ENCODE data around the gene OTUB1. TPM values are rescaled to one million over a fixed set of nuclear protein-coding genes. Genes with fewer than 3 reads are reported as not detected.
"Not testable (repeated sequence)": the region's sequence is repeated elsewhere in the genome, so short reads cannot be mapped to it uniquely, and the experiment has no call there.

OTUB1 gene
- total RNA-seq, 1 experiment from 2014 or later: 123 TPM

DNA sequence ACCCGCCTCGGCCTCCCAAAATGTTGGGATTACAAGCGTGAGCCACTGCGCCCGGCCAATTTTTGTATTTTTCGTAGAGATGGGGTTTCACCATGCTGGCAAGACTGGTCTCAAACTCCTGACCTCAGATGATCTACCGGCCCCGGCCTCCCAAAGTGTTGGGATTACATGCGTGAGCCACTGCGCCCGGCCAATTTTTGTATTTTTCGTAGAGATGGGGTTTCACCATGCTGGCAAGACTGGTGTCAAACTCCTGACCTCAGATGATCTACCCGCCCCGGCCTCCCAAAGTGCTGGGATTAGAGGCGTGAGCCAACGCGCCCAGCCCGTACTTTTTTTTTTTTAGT is 12.4 kb upstream of the OTUB1 start:
- in situ Hi-C loops (cut with HindIII; ENCODE audit: low sequenced_read_pairs); DNase-seq (ENCODE audit: low spot score): not testable (repeated sequence)

DNA sequence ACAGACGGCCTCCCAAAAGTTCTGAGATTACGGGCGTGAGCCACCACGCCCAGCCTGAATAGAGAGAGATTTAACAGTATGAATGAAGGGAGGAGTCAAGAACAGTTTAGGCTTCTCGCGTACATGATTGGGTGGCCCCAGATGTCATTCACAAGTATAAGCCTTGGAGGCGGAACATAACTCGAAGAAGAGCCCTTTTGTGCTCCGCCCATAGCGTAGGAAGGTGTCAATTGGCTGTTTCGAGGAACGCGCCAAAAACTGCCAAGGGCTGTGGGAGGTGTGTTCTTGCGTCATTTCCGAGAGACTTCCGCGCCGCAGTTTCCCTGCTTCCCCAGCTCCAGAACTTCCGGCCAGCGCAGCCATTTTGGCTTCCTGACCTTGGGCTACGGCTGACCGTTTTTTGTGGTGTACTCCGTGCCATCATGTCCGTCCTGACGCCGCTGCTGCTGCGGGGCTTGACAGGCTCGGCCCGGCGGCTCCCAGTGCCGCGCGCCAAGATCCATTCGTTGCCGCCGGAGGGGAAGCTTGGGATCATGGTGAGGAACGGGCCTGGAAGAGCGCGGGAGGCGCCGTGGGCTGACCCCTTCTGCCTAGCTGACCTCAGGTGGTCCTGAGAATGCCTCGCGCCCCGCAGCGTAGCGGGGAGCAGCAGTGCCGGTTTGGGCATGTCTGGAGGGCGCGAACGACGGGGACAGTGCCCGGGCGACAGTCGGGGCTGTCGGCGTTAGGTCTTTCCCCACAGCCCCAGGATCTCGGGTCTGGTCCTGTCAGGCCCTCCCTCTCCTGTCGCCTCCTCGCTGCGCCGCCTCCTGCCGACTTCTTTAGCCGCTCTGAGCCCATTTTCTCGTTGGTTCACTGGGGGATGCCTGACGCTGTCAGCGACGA is 11.7 kb upstream of the OTUB1 start, which contains the start of gene COX8A:
Gene COX8A, plus strand, starts transcription at position 362 of the 885 bp plus-strand sequence. Its CDS starts 61 bp downstream, at position 423.
- peak; percentile 100 for DNase-seq (ENCODE audit: low spot score)
- in situ Hi-C loops (cut with HindIII; ENCODE audit: low sequenced_read_pairs): no loop called here

DNA sequence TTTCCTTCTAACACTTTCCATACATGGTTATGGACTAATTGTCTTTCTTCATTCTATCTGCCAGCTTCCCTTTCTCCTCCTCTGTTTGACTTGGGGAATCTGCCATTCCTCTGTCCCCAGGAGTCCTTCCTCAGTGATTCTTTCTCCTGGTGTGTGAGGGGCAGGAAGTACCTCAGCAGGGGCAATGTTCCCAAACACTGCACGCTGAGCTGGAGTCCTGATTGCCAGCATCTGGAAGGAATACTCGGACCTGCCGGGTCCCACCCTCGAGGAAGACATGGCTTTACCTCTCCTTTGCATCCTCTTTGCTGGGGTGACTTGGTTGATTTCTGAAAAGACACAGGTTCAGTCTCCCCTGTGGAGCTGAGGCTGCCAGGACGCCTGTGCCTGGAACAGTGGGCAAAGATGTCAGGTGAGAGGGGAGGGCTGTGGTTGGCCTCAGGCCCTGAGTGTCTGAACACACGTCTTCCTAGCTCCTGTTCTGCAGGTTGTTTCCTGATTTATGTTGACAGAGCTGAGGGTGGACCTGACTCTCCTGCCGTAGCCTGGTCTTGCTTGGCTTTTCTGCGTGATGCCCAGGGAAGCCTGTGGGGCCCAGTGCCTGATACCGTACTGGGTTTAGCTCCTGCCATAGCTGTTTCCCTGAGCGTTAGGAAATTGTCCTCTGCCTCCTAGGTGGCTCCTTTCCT is 7.5 kb upstream of the OTUB1 start:
- DNase-seq (ENCODE audit: low spot score): no peak
- in situ Hi-C loops (cut with HindIII; ENCODE audit: low sequenced_read_pairs): no loop called here

DNA sequence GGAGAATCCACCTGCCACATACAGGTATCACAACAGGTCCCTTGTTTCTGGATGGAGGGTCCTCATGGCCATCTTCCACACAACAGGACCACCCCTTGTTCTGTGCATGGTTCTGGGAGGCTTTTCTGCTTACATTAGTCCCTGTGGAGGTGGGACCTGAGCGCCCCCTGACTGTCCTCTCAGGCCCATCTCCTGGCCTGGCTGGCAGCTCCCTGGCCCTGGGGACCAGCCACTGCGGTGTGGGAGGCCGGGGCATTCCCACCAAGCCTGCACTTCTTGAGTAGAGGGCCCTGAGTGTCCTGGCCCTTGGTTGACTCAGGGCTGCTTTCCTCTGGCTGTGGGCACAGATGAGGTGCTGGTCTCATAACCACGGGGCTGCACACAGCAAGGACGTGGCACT is 6.8 kb upstream of the OTUB1 start:
- in situ Hi-C loops (cut with HindIII; ENCODE audit: low sequenced_read_pairs): no loop called here

DNA sequence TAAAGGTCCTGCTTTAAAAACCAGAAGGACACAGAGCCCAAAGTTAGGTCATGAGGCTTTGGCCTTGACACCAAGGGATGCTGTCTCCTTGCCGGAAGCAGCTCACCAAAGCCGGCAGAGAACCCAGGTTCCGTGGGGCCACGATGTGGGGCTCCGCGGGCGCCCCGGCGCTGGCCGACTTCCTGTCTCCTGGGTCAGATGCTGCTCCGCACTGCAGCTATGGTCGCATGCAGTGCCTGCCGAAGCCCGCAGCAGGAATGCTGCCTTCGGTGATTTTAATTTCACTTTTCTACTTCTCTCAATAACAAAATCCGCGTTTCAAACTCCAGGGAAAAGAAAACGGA is 454 bp upstream of the OTUB1 start:
- no peak for DNase-seq (ENCODE audit: low spot score)
- in situ Hi-C loops (cut with HindIII; ENCODE audit: low sequenced_read_pairs): no loop called here

More for the DNA sequence above, 6.8 kb upstream of the OTUB1 start:
- no peak for DNase-seq (ENCODE audit: low spot score)

DNA sequence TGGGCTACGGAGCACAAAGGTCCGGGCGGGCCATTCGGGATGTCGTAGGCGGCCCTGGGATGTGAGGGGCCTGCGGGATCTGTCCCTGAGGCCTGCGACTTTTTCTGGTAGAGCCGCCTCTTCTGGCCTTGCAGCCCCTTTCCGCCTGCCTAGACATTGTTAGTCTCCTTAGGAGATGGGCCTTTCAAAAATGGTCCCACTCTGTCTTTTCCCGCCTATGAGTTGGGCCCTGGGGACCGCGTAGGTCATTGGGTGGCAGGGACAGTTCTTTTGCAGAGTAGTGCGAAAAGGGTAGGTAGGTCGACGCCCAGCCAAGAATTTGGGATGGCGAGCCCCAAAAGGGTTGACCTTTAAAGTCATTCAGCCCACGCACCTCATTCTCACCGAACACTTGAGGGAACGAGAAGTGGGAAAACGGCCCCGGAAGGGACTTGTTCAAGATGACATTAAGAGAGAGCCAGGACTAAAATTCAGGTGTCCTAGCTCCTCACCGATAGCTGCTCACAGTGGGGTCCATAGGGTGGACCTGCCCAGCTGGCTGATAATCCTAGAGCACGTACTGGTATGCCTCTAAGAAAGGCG is 785 bp downstream of the OTUB1 start:
- DNase-seq (ENCODE audit: low spot score): no peak
- in situ Hi-C loops (cut with HindIII; ENCODE audit: low sequenced_read_pairs): no loop called here

DNA sequence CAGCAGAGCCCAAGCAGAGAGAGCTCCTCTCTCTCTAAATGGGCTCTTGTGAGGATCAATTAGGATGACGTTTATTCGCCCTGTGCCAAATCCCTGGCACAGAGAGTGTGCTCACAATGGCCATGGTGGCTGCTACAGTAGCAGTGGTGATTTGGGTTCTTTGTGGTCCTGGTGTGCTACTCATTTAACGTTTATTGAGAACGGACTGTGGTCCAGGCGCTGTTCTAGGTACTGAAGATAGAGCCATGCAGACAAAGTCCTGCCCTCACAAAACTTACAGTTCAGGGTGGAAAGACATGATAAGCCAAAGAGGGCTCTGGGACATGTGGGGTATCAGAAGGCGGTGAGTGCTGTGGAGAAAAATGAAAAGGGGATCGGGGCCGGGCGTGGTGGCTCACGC is 5.3 kb downstream of the OTUB1 start:
- in situ Hi-C loops (cut with HindIII; ENCODE audit: low sequenced_read_pairs): no loop called here
- no peak for DNase-seq (ENCODE audit: low spot score)

DNA sequence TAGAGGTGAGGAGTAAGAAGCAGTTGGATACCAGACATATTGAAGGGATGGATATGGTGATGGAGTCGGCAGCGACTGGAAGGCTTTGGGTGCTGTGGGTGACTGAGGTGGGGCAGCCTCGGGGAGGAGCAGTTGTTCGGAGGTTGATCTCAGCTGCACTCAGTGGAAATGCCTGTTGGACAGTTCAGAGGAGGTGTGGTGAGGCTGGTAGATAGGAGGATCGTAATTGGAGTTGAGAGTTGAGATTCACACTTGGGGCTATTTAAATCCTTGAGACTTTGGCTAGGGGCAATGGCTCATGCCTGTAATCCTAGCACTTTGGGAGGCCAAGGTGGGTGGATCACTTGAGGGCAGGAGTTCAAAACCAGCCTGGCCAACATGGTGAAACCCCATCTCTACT is 6.9 kb downstream of the OTUB1 start:
- in situ Hi-C loops (cut with HindIII; ENCODE audit: low sequenced_read_pairs): no loop called here
- no peak for DNase-seq (ENCODE audit: low spot score)

DNA sequence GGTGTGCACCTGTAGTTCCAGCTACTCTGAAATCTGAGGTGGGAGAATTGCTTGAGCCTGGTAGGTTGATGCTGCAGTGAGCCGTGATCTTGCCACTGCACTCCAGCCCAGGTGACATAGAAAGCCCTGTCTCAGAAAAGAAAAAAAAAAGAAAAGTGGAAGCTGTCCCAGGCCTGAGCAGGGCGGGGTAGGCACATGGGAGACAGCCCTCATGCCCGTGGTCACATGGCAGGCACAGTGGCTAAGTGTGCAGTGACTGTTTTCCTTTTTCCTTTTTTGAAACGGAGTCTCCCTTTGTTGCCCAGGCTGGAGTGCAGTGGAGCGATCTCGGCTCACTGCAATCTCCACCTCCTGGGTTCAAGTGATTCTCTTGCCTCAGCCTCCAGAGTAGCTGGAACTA is 7.8 kb downstream of the OTUB1 start:
- in situ Hi-C loops (cut with HindIII; ENCODE audit: low sequenced_read_pairs): no loop called here
- DNase-seq (ENCODE audit: low spot score): no peak

DNA sequence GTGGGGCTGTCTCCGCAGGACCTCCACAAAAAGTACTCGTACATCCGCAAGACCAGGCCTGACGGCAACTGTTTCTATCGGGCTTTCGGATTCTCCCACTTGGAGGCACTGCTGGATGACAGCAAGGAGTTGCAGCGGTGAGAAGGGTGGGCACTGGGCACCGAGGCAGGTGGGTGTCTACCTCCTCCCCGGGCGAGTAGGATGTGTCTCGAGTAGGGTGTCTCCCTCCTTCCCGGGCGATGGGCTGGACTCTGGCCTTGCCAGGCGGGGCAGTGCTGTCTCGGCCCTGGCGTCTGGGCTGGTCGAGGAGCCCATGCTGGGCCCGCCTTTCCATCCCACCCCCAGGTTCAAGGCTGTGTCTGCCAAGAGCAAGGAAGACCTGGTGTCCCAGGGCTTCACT is 10.3 kb downstream of the OTUB1 start:
- in situ Hi-C loops (cut with HindIII; ENCODE audit: low sequenced_read_pairs): no loop called here

DNA sequence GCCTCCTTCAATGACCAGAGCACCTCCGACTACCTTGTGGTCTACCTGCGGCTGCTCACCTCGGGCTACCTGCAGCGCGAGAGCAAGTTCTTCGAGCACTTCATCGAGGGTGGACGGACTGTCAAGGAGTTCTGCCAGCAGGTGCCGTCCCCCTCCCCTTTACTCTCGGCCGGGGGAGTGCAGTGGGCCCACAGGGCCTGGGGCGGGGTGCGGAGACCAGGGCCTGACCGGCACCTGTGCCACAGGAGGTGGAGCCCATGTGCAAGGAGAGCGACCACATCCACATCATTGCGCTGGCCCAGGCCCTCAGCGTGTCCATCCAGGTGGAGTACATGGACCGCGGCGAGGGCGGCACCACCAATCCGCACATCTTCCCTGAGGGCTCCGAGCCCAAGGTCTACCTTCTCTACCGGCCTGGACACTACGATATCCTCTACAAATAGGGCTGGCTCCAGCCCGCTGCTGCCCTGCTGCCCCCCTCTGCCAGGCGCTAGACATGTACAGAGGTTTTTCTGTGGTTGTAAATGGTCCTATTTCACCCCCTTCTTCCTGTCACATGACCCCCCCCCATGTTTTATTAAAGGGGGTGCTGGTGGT is 11.0 kb downstream of the OTUB1 start:
- DNase-seq (ENCODE audit: low spot score): no peak
- in situ Hi-C loops (cut with HindIII; ENCODE audit: low sequenced_read_pairs): no loop called here

More for the DNA sequence above, 10.3 kb downstream of the OTUB1 start:
- no peak for DNase-seq (ENCODE audit: low spot score)

DNA sequence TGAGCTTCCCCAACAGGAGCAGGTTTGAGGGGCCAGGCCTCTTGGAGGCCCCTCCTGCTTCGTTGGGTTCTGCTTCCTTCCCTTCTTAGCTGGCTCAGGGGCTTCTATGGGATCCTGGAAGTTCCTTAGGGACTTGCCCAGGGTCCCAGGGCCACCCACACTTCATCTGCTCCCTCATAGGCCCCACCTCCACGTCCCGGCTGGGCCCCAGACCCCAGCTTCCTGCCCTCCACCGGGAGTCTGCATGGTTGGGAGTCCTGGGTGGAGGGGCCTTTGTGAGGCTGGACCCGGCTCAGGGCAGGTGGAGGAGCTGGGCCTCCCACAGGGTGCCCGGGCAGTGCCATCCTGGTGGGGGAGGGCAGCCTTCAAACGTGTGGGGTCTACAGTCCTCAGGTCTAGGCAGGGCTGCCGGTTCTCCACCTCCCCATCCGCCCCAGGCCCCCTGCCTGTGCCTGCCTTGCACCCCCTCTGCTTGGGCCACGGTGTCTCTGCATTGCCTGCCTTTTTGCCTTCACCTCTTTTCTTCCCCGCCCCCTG is 11.6 kb downstream of the OTUB1 start:
- DNase-seq (ENCODE audit: low spot score): no peak

DNA sequence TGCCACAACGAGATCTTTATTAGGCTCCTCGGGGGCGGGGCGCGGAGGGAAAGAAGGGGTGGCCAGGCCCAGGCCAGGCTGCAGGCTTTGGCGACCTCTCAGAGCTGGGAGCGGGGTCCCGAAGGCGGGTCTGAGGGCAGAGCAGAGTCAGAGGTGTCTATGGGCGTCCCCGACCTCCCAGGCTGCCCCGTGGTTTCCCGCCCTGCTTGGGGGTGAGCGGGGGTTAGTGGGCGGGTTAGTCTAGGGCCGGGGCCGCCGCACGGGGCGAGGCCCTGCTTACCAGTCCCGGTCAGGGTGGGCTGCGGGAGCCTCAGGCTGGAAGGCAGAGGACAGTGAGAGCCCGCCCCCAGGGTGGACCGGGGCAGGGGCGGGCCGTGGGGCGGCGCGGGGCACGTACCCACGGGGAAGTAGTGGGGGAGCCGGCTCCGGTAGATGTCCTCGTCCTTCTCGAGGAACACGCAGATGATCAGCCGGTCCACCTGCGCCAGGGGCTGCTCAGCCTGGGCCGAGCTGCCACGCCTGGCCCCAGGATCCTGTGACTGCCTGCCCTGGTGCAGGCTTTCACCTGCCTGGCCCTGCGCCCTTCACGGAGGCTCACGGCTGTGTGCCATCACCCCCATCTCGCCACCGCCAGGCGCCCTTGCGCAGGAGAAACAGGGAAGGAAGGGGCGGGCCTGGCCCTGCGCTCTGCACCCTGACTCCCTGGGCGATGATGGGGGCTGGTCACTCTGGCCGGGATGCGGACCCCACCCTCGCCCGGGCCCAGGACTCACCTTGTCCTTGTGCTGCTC is 12.5 kb downstream of the OTUB1 start:
- DNase-seq (ENCODE audit: low spot score): no peak
- in situ Hi-C loops (cut with HindIII; ENCODE audit: low sequenced_read_pairs): no loop called here

More for the DNA sequence above, 11.6 kb downstream of the OTUB1 start:
- in situ Hi-C loops (cut with HindIII; ENCODE audit: low sequenced_read_pairs): no loop called here

DNA sequence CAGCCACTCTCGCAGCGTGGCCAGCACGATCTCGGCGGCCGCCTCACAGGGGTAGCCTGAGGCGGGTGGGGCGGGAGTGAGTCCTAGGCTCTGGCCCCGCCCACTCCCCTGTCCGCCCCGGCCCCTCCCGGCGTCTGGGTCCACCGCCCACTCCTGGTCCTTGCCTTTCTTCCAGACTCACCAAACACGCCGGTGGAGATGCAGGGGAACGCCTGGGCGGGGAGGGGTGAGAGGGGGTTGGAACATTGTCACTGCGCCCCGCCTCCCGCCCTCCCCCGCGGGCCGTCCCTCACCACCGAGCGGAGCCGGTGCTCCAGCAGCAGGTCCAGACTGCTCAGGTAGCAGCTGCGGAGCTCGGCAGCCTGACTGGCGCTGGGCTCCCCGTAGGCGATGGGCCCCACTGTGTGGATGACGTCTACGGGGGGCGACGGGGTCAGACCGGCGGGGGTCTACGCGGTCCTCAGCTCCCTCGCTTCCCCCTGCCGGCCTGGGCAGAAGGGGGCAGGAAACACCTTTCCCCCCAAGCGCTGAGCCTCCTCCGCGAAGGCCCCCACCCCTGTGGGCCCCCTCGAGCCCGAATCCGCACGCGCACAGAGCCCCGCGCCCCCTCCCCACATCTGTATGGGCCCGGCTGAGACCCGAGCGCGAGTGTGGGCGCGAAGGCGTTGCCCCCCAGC is 13.2 kb downstream of the OTUB1 start:
- peak; percentile 63 for DNase-seq (ENCODE audit: low spot score)
- in situ Hi-C loops (cut with HindIII; ENCODE audit: low sequenced_read_pairs): loop anchor here (10.0 kb wide), 2 partner anchors 135 to 165 kb away; partner anchors contain the start of gene MACROD1

DNA sequence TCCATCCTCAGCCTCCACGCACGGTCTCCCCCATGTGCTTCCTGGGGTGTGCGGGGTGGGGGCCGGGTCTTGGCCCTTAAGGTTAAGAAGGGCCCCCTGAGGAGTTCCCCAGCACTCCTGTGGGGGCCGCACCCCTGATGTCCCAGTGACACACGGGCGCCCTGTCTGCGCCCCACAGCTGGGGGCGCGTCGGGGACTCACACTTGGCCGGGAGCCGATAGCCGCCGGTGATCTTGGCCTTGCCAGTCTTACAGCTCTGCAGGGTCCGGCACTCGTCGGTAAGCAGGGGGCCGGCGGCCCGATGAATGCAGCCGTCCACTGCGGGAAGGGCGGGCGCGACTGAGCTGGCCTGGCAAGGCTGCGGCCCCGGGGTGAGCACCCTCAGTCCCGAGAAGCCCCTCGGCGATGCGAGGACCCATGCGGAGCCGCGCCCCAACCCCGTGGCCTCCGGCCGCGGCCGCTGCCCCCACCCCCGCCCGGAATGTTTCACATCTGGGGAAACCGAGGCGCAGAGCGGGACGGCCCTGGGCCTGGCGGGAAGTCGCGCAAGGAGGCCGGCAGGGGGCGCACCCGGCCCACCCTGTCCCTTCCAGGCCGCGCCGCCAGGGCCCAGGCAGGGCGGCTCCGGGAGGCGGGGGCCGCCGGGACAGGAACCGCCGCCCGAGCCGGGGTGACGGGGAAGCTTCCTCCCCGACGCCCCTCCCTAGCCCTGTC is 13.9 kb downstream of the OTUB1 start:
- in situ Hi-C loops (cut with HindIII; ENCODE audit: low sequenced_read_pairs): loop anchor here (10.0 kb wide), 2 partner anchors 135 to 165 kb away; partner anchors contain the start of gene MACROD1
- peak; percentile 76 for DNase-seq (ENCODE audit: low spot score)

DNA sequence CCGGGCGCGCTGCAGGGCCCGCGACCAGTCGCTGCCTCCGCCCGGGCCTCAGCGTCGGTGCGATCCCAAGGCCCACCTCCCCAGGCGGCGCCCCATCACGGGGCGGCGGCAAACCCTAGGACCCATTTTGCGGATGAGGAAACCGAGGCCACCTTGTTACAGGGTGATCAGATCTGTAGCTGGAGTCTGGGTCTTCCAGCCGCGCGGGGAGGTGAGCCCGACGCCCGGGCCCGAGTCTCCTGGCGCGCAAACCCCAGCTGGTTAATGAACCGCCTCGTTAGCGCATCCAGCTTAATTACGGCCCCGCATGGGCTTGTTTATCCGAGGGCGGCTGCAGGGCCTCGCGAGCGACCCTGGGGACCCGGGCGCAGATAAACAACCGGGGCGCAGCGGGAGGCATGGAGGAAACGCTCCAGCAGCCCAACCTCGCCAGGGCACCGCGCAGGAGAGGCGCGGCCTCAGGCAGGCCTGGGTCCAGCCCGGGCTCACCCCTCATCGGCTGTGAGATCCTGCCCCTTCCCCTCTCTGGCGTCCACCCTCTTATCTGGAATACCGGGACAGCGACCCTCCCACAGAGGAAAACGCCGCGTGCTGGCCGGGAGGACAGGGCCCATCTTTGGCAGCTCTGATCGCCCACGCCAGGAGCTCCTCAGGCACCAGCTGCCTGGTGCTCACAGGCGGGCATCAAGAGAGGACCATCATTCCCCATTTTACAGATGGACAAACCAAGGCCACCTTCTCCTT is 14.7 kb downstream of the OTUB1 start:
- DNase-seq (ENCODE audit: low spot score): no peak
- in situ Hi-C loops (cut with HindIII; ENCODE audit: low sequenced_read_pairs): loop anchor here (10.0 kb wide), 2 partner anchors 134 to 164 kb away; partner anchors contain the start of gene MACROD1
